HEK293T (cell line): Measurements from ENCODE around the gene ZNF672.

Experiments
- ARNT ChIP-seq: fragments of 450-650 bp; IDR thresholded peaks from 2 replicates; pipeline ENCODE4 v1.6.1; 2017; ENCODE audit warnings: mild to moderate bottlenecking
- CTBP1 ChIP-seq: fragments of 450-650 bp; IDR thresholded peaks from 2 replicates; pipeline ENCODE4 v1.6.1; 2016; ENCODE audit warnings: borderline replicate concordance
- ELF4 ChIP-seq: fragments of 450-650 bp; IDR thresholded peaks from 2 replicates; pipeline ENCODE4 v1.6.1; 2017; ENCODE audit warnings: antibody characterized with exemption
- FOXA1 ChIP-seq: fragments of 450-650 bp; IDR thresholded peaks from 2 replicates; pipeline ENCODE4 v1.6.1; 2016; ENCODE audit warnings: mild to moderate bottlenecking
- FOXK2 ChIP-seq: fragments of 450-650 bp; IDR thresholded peaks from 2 replicates; pipeline ENCODE4 v1.6.1; 2016; ENCODE audit warnings: mild to moderate bottlenecking
- FOXM1 ChIP-seq: fragments of 450-650 bp; IDR thresholded peaks from 2 replicates; pipeline ENCODE4 v1.6.1; 2017; ENCODE audit warnings: mild to moderate bottlenecking, borderline replicate concordance
- HDGF ChIP-seq: fragments of 450-650 bp; IDR thresholded peaks from 2 replicates; pipeline ENCODE4 v1.6.1; 2017; ENCODE audit warnings: antibody characterized with exemption, borderline replicate concordance
- L3MBTL2 ChIP-seq: fragments of 450-650 bp; conservative IDR thresholded peaks from 2 replicates; pipeline ENCODE4 v1.6.1; 2016; ENCODE audit warnings: mild to moderate bottlenecking
- LEF1 ChIP-seq: fragments of 450-650 bp; IDR thresholded peaks from 2 replicates; pipeline ENCODE4 v1.6.1; 2017; ENCODE audit warnings: mild to moderate bottlenecking, borderline replicate concordance
- PKNOX1 ChIP-seq: fragments of 450-650 bp; IDR thresholded peaks from 2 replicates; pipeline ENCODE4 v1.6.1; 2016
- SP1 ChIP-seq: fragments of 450-650 bp; IDR thresholded peaks from 2 replicates; pipeline ENCODE4 v1.6.1; 2017
- SUZ12 ChIP-seq: fragments of 450-650 bp; IDR thresholded peaks from 2 replicates; pipeline ENCODE4 v1.6.1; 2016; ENCODE audit warnings: mild to moderate bottlenecking
- TARDBP ChIP-seq: fragments of 450-650 bp; IDR thresholded peaks from 2 replicates; pipeline ENCODE4 v1.6.1; 2016
- ZNF384 ChIP-seq: fragments of 450-650 bp; IDR thresholded peaks from 2 replicates; pipeline ENCODE4 v1.6.1; 2016

DNA sequence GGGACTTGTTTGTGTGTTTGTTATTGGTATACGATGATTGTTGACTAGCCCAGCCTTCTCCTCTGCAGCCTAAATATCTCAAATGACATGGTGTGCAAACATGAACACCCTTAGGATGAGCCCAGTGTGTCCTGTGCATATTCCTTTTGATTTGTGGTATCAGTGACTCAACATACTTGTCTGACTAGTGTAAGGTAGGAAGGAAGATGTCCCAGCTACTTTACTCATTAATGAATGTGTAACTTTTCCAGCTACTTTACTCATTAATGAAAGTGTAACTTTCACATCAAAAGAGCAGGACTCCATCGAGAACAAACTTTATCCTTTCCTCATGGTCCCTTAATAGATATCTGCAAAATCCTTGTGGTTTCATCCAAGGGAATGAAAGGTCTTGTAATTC is 23.6 kb downstream of the ZNF672 start:
- TF ChIP-seq TARDBP = no peak
- no peak for TF ChIP-seq FOXK2
- no peak for TF ChIP-seq LEF1
- no peak for TF ChIP-seq SUZ12
- TF ChIP-seq ELF4 = no peak
- no peak for TF ChIP-seq ZNF384
- TF ChIP-seq SP1 = no peak
- TF ChIP-seq FOXM1 = no peak
- no peak for TF ChIP-seq FOXA1
- no peak for TF ChIP-seq L3MBTL2
- TF ChIP-seq CTBP1 = no peak
- TF ChIP-seq PKNOX1 = no peak
- TF ChIP-seq HDGF = no peak
- TF ChIP-seq ARNT = no peak
